ENCODE data around the gene GATA1.

The GATA1 gene

DNA sequence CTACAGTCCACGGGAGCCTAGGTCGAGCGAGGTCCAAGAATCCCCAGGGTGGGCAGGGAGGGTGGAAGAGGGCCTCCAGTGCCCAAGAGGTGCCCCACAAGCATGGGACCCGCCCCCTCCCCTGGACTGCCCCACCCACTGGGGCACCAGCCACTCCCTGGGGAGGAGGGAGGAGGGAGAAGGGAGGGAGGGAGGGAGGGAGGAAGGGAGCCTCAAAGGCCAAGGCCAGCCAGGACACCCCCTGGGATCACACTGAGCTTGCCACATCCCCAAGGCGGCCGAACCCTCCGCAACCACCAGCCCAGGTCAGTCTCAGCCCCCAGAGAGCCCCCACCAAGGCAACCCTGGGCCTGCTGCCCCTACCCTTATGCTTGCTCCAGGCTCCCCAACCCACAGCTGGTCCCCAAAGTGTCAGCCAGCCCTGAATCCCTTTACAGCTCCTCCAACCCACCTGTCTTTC is at the start of gene GATA1:
TSS of gene GATA1 (plus strand) at position 250 of the 460 bp plus-strand sequence. CDS start 4,520 bp downstream, outside the sequence.
- no peak for DNase-seq

GRCh38 chrX:48736878-48737212 is 49.5 kb upstream of the GATA1 start:
- no peak for DNase-seq

- DNase-seq, result peak; percentile 82
Observed at GRCh38 chrX:48737213-48737938, 49.0 kb upstream of the GATA1 start.

DNA sequence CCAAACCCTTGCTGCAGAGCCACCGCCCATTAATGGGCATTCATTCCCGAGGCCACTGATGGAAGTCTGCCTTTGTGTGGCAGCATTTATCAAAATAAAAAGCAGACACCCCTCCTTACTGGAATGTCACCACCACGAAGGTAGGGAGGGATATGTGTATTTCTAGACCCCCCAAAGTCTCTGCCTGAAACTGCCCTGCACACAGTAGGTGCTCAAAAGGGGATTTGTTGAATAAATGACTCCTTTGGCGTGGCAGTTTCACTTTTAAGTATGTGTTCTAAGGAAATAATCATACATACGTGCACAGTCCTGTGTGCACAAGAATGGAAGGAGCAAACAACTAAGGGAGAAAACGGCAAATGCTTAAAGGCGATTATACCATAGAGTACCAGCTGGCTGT is 48.5 kb upstream of the GATA1 start:
- no peak for DNase-seq

- no peak for DNase-seq
Observed at GRCh38 chrX:48741834-48742233, 44.6 kb upstream of the GATA1 start.

- DNase-seq, result no peak
Observed at GRCh38 chrX:48745222-48745621, 41.2 kb upstream of the GATA1 start.

DNA sequence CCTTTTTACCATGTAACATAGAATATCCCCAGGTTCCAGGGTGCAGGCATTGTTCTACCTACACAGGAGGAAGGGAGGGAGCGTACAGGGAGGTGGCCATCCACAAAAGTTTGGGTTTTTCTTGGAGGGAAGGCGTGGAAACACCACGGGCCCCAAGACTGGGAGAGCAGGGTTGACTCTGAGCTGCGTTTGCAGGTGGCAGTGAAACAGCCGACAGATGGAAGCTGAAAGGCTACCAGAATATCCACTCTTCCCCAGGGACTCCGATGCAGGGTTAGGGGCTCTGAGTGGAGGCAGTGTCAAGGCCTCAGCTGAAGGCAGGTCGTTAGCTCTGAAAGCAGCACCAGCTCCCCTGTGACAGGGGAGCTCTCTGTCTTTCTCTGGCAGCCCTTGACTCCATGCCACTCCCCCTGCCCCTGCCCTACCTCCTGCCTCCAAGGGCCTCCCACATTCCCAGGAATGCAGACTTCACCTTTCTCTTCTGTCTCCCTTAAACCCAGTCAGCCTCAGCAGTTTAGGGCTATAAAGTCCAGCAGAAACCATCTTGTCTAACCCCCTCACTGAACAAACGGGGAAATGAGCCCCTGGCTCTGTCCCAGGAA is 38.9 kb upstream of the GATA1 start:
- DNase-seq, result no peak

GRCh38 chrX:48749182-48749581 is 37.2 kb upstream of the GATA1 start:
- DNase-seq, result no peak

GRCh38 chrX:48751343-48751742 is 35.0 kb upstream of the GATA1 start:
- no peak for DNase-seq

DNA sequence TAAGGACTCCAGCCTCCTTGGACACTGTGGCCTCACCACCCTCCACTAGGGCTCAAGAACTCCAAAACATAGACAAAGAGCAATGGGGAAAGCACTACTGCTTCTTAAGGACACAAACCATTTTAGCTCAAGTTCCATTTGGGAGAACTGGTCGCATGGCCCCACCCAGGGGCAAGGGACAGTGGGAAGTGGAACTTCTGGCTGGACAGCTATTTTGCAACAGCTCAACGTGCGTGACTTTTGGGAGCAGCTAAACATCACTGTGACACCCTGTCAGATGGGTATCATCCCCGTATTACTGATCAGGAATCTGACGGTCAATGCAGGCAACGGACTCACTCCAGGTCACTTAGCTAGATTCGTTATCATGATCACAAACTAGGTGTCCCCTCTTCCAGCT is 33.9 kb upstream of the GATA1 start:
- DNase-seq, result no peak

- no peak for DNase-seq
Observed at GRCh38 chrX:48753708-48754228, 32.6 kb upstream of the GATA1 start.

DNA sequence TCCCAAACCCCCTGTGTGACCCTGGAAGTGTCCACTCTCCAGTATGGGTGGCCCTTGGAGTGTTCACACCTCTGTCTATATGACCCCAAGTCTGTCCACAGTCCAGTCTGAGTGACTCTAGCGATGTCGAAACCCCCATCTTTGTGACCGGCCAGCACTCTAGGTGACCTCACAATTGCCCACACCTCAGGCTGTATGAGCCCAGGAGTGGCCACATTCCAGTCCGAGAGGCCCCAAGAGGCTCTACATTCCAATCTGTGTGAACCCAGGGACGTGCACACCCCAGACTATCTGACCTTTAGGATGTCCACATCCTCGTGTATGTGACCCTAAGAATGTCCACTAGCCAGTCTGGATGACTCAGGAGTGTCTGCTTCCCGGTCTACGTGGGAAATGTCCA is 32.2 kb upstream of the GATA1 start:
- no peak for DNase-seq

DNA sequence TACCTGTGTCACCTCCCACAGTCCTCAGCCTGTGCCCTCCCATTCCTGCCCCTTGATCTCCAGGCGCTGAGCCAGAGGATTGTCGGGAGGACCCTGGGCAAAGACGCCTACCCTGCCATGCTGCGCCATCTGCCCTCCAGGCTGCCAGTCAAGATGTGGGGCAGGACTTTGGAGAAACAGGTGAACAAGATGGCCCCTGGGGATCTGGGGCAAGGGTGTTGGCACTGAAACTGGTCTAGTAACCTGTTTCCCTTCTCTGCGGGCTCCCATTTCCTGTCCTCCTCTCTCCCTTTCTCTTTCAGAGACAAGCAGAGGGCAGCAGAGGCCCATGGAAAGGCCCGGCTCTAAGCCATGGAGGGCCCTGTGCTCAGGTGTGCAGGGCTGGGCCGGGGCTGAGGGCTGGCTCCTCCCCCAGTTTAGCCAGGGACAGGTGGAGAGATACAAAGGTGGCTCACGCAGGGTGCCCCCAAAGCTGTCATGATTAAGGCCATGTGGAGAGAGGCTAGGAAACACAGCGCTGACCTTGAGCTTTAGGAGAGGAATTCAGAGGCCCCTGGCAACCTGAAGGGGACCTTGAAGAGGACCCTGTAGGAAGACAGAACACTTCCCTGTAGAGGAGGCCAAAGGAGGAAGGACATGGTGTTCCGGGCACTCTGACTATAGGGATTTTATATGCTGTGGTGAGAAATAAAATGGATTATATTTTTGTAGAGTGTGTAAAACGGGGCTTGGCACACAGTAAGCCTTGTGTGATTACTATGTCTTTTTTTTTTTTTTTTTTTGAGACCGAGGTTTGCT is 24.5 kb upstream of the GATA1 start, which contains the start of gene GLOD5:
TSS of gene GLOD5 (plus strand) at position 74 of the 798 bp plus-strand sequence. CDS start at position 118, 44 bp downstream.
- no peak for DNase-seq

DNA sequence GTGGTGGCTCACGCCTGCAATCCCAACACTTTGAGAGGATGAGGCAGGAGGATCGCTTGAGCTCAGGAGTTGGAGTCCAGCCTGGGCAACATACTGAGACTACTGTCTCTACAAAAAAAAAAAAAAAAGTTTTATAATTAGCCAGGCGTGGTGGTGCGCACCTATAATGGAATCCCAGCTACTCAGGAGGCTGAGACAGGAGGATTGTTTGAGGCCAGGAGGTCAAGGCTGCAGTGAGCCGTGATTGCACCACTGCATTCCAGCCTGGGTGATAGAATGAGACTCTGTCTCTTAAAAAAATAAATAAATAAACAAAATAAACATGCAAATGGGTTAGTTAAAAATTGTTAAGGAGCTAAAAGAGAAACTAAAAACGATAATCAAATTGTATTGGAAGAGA is 17.2 kb upstream of the GATA1 start:
- no peak for DNase-seq

- no peak for DNase-seq
Observed at GRCh38 chrX:48770296-48770695, 16.1 kb upstream of the GATA1 start.

DNA sequence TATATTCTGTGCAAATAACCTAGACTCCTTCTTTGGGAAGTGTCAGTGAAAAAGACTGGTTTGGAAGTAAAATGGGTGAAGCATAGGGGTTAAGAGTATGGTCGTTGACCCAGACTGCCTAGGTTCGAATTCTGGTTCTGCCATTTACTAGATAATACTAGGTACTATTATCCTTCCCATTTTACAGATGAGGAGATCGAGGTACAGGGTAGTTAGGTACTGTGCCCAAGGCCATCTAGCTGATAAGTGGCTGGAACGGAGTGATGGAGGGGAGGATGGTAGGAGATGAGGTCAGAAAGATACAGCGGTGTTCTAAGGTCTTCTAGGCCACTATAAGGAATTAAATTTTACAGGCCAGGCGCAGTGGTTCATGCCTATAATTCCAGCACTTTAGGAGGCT is 13.8 kb upstream of the GATA1 start:
- no peak for DNase-seq

DNA sequence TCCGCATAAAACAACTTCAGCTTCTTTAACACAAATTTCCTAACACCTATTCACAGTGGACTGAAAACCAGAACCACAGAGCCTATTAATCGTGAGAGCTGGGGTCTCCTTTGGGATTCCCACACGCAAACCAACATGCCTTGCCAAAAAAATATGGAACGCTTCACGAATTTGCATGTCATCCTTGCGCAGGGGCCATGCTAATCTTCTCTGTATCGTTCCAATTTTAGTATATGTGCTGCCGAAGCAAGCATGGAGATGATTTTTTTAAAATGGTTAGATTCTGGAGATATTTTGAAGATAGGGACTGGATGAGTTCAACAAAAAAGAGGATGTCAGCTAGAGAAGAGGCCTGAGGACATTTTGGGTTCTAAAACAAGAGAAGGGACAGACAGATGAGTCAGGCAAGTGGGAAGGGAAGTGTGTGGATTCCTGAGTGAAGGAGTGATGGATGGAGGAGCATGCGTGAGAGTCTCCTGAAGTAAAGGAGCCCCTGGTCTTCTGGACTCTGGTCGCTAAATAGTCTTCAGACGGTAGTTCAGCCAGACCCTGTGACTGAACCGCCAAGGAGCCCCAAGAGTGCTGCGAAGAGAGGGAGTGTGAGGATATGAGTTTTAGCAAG is 9.5 kb upstream of the GATA1 start:
- no peak for DNase-seq

DNA sequence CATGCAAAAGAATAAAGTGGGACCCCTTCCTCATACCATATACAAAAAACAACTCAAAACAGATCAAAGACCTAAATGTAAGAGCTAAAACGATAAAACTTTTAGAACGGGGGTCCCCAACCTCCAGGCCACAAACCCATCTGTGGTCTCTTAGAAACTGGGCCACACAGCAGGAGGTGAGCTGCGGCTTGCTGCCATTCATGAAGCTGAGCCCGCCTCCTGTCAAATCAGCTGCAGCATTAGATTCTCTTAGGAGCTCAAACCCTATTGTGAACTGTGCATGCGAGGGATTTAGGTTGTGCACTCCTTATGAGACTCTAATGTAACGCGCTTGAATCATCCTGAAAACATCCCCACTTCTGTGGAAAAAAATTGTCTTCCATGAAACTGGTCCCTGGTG is 7.0 kb upstream of the GATA1 start:
- no peak for DNase-seq

- no peak for DNase-seq
Observed at GRCh38 chrX:48781705-48782104, 4.7 kb upstream of the GATA1 start.

GRCh38 chrX:48782216-48782615 is 4.2 kb upstream of the GATA1 start:
- no peak for DNase-seq

GRCh38 chrX:48782795-48783194 is 3.6 kb upstream of the GATA1 start:
- no peak for DNase-seq

- DNase-seq, result no peak
Observed at GRCh38 chrX:48784726-48785125, 1.7 kb upstream of the GATA1 start.

DNA sequence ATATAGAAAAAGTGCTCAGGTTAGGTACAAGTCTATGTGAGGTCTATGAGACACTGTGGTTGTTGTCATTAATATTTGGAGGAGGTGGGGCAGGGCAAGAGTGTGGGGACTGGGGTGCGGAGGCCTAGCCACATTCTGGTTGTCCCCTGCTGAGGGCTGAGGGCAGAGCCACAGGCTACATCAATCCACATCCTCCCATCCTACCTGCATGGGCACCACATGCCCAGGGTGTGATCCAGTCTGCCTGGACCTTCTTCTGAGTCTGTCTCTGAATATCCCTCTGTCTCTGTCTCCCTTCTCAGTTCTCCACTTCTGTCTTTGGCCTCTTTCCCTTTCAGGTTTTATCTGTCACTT is 1.2 kb upstream of the GATA1 start:
- no peak for DNase-seq
